A549 (cell line): ENCODE data around the gene CUL3. TPM values are rescaled to one million over a fixed set of nuclear protein-coding genes. Genes with fewer than 3 reads are reported as not detected.

Experiments
- ATAC-seq, 2 experiments: fragments of 200-7000 bp in 1 of 2; fragments of >200 bp in 1 of 2; cut with Nextera tagmentation in 1 of 2; cut with Tn5 transposase in 1 of 2; 3 replicates each; pipeline versions ENCODE4 v1.8.0 to v1.9.1; 2018 to 2020; ENCODE audit warnings: mild to moderate bottlenecking in 1 of 2, moderate library complexity in 1 of 2
- CTCF ChIA-PET: fragments of 300-600 bp; sonication (Branson Sonifier 250); formaldehyde crosslinking; extraction: SDS; loops from one replicate; lab custom pipeline; 2021; ENCODE audit warnings: antibody characterized with exemption, inconsistent platforms; lab: Yijun Ruan, JAX
- POLR2A ChIA-PET: fragments of 350-600 bp; formaldehyde crosslinking; extraction: SDS; loops from one replicate; lab custom pipeline; 2021; ENCODE audit warnings: antibody characterized with exemption, inconsistent platforms; lab: Yijun Ruan, JAX
- DNase-seq, 2 experiments: peaks; one replicate each; pipeline versions ENCODE4 v3.0.0 to v3.0.0-alpha.2; 2011 to 2016; ENCODE audit warnings: low read depth in 1 of 2, low spot score in 1 of 2
- FAIRE-seq: peaks from 2 replicates; lab custom pipeline; 2011; peaks lifted over from hg19 to GRCh38; lab: Jason Lieb, UNC
- H3K27ac ChIP-seq, 2 experiments: fragments of >200 bp; sonication (Bioruptor Twin); formaldehyde crosslinking; 3 replicates each; pipeline ENCODE4 v1.5.1; 2016 to 2017
- H3K4me1 ChIP-seq: fragments of >200 bp; sonication (Bioruptor Twin); formaldehyde crosslinking; 3 replicates; pipeline ENCODE4 v1.6.1; 2016
- H3K4me2 ChIP-seq: fragments of >200 bp; sonication (Bioruptor Twin); formaldehyde crosslinking; 3 replicates; pipeline ENCODE4 v1.6.1; 2016
- H3K4me3 ChIP-seq: fragments of >200 bp; sonication (Bioruptor Twin); formaldehyde crosslinking; 3 replicates; pipeline ENCODE4 v1.5.1; 2016
- H3K9me3 ChIP-seq: fragments of >200 bp; sonication (Bioruptor Twin); formaldehyde crosslinking; 3 replicates; pipeline ENCODE4 v1.6.1; 2016
- ATOH8 ChIP-seq: fragments of 250-450 bp; sonication (Bioruptor Pico); IDR thresholded peaks from 2 replicates; pipeline ENCODE4 v1.5.0; 2020; ENCODE audit warnings: low read depth, mild to moderate bottlenecking, moderate library complexity
- CBX2 ChIP-seq: fragments of 200-600 bp; sonication (generic); IDR thresholded peaks from 2 replicates; pipeline ENCODE4 v1.6.1; 2016; ENCODE audit warnings: low read depth, mild to moderate bottlenecking, borderline replicate concordance
- EP300 ChIP-seq, 2 experiments: fragments of >200 bp; sonication (Bioruptor Twin); formaldehyde crosslinking; IDR thresholded peaks; 2 replicates in 1 of 2; 3 replicates in 1 of 2; pipeline ENCODE4 v1.6.1; 2016 to 2017
- GATA3 ChIP-seq: IDR thresholded peaks from 2 replicates; pipeline ENCODE4 v1.6.1; 2012; ENCODE audit warnings: borderline replicate concordance
- HDAC2 ChIP-seq: fragments of 200-600 bp; sonication (generic); IDR thresholded peaks from 2 replicates; pipeline ENCODE4 v1.6.1; 2016
- HOXA7 ChIP-seq: fragments of 250-450 bp; sonication (Bioruptor Pico); IDR thresholded peaks from 2 replicates; pipeline ENCODE4 v1.5.0; 2020; ENCODE audit warnings: mild to moderate bottlenecking, moderate library complexity
- HOXB5 ChIP-seq: fragments of 250-450 bp; sonication (Bioruptor Pico); IDR thresholded peaks from 2 replicates; pipeline ENCODE4 v1.5.0; 2020; ENCODE audit warnings: mild to moderate bottlenecking, moderate library complexity
- JUN ChIP-seq, 2 experiments: fragments of >200 bp; sonication (Bioruptor Twin); formaldehyde crosslinking; IDR thresholded peaks; 2 replicates in 1 of 2; 3 replicates in 1 of 2; pipeline ENCODE4 v1.6.1; 2016 to 2017
- MAFK ChIP-seq: fragments of 450-650 bp; IDR thresholded peaks from 2 replicates; pipeline ENCODE4 v1.6.1; 2014; ENCODE audit not compliant: partially characterized antibody
- MAZ ChIP-seq: fragments of 150-350 bp; IDR thresholded peaks from 2 replicates; pipeline ENCODE4 v1.6.1; 2014; ENCODE audit warnings: antibody characterized with exemption, low read depth, low read length, borderline replicate concordance
- NFE2L2 ChIP-seq: fragments of 150-350 bp; conservative IDR thresholded peaks from 2 replicates; pipeline ENCODE4 v1.6.1; 2014; ENCODE audit warnings: low read length
- NR3C1 ChIP-seq: fragments of >200 bp; sonication (Bioruptor Twin); formaldehyde crosslinking; IDR thresholded peaks from 3 replicates; pipeline ENCODE4 v1.6.1; 2017
- PBX3 ChIP-seq: IDR thresholded peaks from 2 replicates; pipeline ENCODE4 v1.6.1; 2012
- PHF8 ChIP-seq: fragments of 200-600 bp; sonication (generic); IDR thresholded peaks from 2 replicates; pipeline ENCODE4 v1.6.1; 2016; ENCODE audit warnings: low read depth, mild to moderate bottlenecking, antibody characterized with exemption, moderate library complexity, borderline replicate concordance
- RCOR1 ChIP-seq: fragments of 150-350 bp; IDR thresholded peaks from 2 replicates; pipeline ENCODE4 v1.6.1; 2014; ENCODE audit warnings: antibody characterized with exemption, low read length, low read depth
- RFX5 ChIP-seq: fragments of 450-650 bp; IDR thresholded peaks from 2 replicates; pipeline ENCODE4 v1.7.1; 2014; ENCODE audit warnings: antibody characterized with exemption, mild to moderate bottlenecking, moderate library complexity
- RNF2 ChIP-seq: fragments of 200-600 bp; sonication (generic); IDR thresholded peaks from 2 replicates; pipeline ENCODE4 v1.6.1; 2016; ENCODE audit warnings: low read depth, mild to moderate bottlenecking, antibody characterized with exemption, moderate library complexity, borderline replicate concordance
- TFCP2L1 ChIP-seq: fragments of 250-450 bp; sonication (Bioruptor Pico); IDR thresholded peaks from 2 replicates; pipeline ENCODE4 v1.5.0; 2021; ENCODE audit warnings: mild to moderate bottlenecking
- TP53 ChIP-seq: fragments of 250-450 bp; sonication (Bioruptor Pico); IDR thresholded peaks from 2 replicates; pipeline ENCODE4 v1.5.0; 2021; ENCODE audit warnings: mild to moderate bottlenecking, moderate library complexity
- ZC3H11A ChIP-seq: fragments of 450-650 bp; IDR thresholded peaks from 2 replicates; pipeline ENCODE4 v1.6.1; 2014; ENCODE audit warnings: antibody characterized with exemption, mild to moderate bottlenecking
- ZFP36 ChIP-seq: fragments of 450-650 bp; IDR thresholded peaks from 2 replicates; pipeline ENCODE4 v1.6.1; 2014; ENCODE audit warnings: borderline replicate concordance; ENCODE audit not compliant: partially characterized antibody
- WGBS: methylation state at CpG from one replicate; pipeline ENCODE4 v1.1.6; 2017; ENCODE audit errors: missing lambda C conversion rate; 5-methylcytosine and 5-hydroxymethylcytosine counted together
- polyA plus RNA-seq, 4 experiments: library from polyadenylated mRNA; depleted of rRNA in 3 of 4; stranded (reverse); fragments of >200 nt; fragmentation: RNase III in 1 of 4; extraction: RNeasy Plus Mini Kit Qiagen cat#74134 plus additional on column Dnase treatment in 1 of 4; gene quantifications; 2 replicates in 3 of 4; 3 replicates in 1 of 4; pipeline ENCODE4 v1.2.3, GENCODE V29; 2011 to 2017
- TF ChIP-seq, protein P1 (sequence below): fragments of >200 bp; sonication (Bioruptor Twin); formaldehyde crosslinking; IDR thresholded peaks from 3 replicates; pipeline ENCODE4 v1.5.1; 2016
- TF ChIP-seq, protein P2 (sequence below): fragments of 250-450 bp; sonication (Bioruptor Pico); IDR thresholded peaks from 2 replicates; pipeline ENCODE4 v1.5.0; 2021; ENCODE audit warnings: mild to moderate bottlenecking, moderate library complexity, borderline replicate concordance
- TF ChIP-seq, protein P3 (sequence below): IDR thresholded peaks from 2 replicates; pipeline ENCODE4 v1.6.1; 2012

CUL3 gene
- polyA plus RNA-seq, 2 of the 4 experiments (the other 2 are of a cell fraction), result 70.5 to 73.9 TPM

GRCh38 chr2:224545884-224546644 is 39.1 kb downstream of the CUL3 start:
- WGBS, result 80% methylated on average over 6 of the region's 6 CpGs
- CTCF ChIA-PET, result interaction anchor here (0.6 kb wide), 1 partner anchor 35 kb away, joined by 3 read pairs; no protein-coding TSS in a partner anchor
- no peak for TF ChIP-seq TP53
- TF ChIP-seq MAZ, result no peak
- TF ChIP-seq ZC3H11A, result no peak
- TF ChIP-seq HOXB5 (CRISPR knock-in tag), result no peak
- DNase-seq, result no peak
- Histone ChIP-seq H3K27ac (no peak overlapping the region), H3K4me1 (0 out of 3 replicates have a peak, but pooled peaks cover 6% of the 10 kb centered on the region), H3K9me3 (no peaks in the 10 kb centered on the region), H3K4me2 (no peak overlapping the region), H3K4me3 (no peak overlapping the region)
- FAIRE-seq, result no peak
- POLR2A ChIA-PET, result no interaction called here
- ATAC-seq, result no peak

DNA sequence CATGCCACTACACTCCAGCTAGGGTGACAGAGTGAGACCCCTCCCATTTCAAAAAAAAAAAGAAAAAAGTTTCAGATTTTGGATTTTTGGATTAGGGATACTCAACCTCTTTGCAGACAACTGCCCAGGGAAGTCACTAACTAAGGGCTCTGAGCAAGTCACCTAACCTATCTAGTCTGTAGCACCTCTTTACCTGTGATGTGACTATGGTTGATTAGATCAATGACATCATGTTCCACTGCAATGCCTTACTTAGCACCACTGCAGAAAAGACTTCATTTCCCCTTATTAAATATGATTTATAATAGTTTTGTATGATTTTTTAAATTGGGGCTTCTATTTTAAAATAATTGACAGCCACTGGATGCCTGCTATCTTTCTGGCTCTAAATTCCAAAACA is 41.2 kb downstream of the CUL3 start:
- no peak overlapping the region for H3K4me3 ChIP-seq
- H3K4me2 ChIP-seq, result no peak overlapping the region
- ATAC-seq, result no peak
- H3K4me1 ChIP-seq, result 0 out of 3 replicates have a peak, but pooled peaks cover 6% of the 10 kb centered on the region
- FAIRE-seq, result no peak
- no peaks in the 10 kb centered on the region for H3K9me3 ChIP-seq
- TF ChIP-seq NFE2L2 (no peak), ATOH8 (no peak), ZFP36 (no peak), RFX5 (no peak)
- TF ChIP-seq, protein P1, sequence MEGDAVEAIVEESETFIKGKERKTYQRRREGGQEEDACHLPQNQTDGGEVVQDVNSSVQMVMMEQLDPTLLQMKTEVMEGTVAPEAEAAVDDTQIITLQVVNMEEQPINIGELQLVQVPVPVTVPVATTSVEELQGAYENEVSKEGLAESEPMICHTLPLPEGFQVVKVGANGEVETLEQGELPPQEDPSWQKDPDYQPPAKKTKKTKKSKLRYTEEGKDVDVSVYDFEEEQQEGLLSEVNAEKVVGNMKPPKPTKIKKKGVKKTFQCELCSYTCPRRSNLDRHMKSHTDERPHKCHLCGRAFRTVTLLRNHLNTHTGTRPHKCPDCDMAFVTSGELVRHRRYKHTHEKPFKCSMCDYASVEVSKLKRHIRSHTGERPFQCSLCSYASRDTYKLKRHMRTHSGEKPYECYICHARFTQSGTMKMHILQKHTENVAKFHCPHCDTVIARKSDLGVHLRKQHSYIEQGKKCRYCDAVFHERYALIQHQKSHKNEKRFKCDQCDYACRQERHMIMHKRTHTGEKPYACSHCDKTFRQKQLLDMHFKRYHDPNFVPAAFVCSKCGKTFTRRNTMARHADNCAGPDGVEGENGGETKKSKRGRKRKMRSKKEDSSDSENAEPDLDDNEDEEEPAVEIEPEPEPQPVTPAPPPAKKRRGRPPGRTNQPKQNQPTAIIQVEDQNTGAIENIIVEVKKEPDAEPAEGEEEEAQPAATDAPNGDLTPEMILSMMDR, result no peak
- ChIA-PET POLR2A (no interaction called here), CTCF (no interaction called here)
- H3K27ac ChIP-seq, result no peak overlapping the region
- no peak for DNase-seq

DNA sequence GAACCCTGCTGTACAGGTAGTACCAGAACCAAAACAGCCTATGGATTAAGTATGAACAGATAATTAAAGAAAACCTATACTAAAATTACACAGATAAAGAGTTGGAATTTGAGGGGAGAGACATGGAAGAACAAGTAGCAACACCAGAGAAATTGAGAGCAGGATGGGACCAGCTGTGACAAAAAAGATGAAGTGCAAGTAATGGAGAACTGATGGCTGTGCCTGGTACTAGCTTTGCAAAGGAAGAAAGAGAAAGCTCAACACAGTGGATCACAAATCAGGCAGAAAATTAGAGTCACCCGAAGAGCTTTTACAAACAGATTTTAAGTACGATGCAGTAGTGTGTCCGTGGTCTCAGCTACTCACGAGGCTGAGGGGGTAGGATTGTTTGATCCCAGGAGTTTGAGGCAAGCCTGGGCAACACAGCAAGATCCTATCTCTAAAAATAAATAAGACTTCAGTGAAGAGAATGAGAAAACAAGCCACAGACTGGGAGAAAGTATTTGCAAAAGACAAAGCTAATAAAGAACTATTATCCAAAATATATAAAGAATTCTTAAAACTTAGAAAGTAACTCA is 46.5 kb downstream of the CUL3 start:
- H3K4me2 ChIP-seq, result no peak overlapping the region
- ChIA-PET POLR2A (no interaction called here), CTCF (interaction anchor here (0.6 kb wide), 1 partner anchor 23 kb away, joined by 3 read pairs; no protein-coding TSS in a partner anchor)
- 0 out of 3 replicates have a peak, but pooled peaks cover 6% of the 10 kb centered on the region for H3K4me1 ChIP-seq
- WGBS, result 88% methylated on average over 4 of the region's 4 CpGs
- H3K9me3 ChIP-seq, result no peaks in the 10 kb centered on the region
- H3K27ac ChIP-seq, result no peak overlapping the region
- DNase-seq (no peak), FAIRE-seq (no peak), ATAC-seq (no peak)
- H3K4me3 ChIP-seq, result no peak overlapping the region
- TF ChIP-seq TFCP2L1 (CRISPR knock-in tag) (no peak), JUN (IDR thresholded peaks at IDR 0.05) (no peak), RNF2 (no peak), PBX3 (no peak), EP300 (IDR thresholded peaks at IDR 0.05) (no peak), HDAC2 (no peak), NFE2L2 (no peak), HOXA7 (CRISPR knock-in tag) (no peak), GATA3 (no peak), NR3C1 (no peak), MAFK (no peak), CBX2 (no peak), RCOR1 (no peak), PHF8 (no peak)
- TF ChIP-seq, protein P2, sequence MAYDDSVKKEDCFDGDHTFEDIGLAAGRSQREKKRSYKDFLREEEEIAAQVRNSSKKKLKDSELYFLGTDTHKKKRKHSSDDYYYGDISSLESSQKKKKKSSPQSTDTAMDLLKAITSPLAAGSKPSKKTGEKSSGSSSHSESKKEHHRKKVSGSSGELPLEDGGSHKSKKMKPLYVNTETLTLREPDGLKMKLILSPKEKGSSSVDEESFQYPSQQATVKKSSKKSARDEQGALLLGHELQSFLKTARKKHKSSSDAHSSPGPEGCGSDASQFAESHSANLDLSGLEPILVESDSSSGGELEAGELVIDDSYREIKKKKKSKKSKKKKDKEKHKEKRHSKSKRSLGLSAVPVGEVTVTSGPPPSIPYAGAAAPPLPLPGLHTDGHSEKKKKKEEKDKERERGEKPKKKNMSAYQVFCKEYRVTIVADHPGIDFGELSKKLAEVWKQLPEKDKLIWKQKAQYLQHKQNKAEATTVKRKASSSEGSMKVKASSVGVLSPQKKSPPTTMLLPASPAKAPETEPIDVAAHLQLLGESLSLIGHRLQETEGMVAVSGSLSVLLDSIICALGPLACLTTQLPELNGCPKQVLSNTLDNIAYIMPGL (CRISPR knock-in tag), result no peak
- TF ChIP-seq, protein P3, sequence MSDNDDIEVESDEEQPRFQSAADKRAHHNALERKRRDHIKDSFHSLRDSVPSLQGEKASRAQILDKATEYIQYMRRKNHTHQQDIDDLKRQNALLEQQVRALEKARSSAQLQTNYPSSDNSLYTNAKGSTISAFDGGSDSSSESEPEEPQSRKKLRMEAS, result no peak
